ENCODE data around the gene ACACA. TPM values are rescaled to one million over a fixed set of nuclear protein-coding genes. Genes with fewer than 3 reads are reported as not detected.

ACACA gene
- total and polyA plus RNA-seq, 2 experiments from 2014 or later, result 59.6 to 164 TPM

- no peaks in the 10 kb centered on the region for H3K9me2 ChIP-seq (ENCODE audit: insufficient read depth)
- Mint-ChIP-seq H3K27ac (no peak overlapping the region), H3K4me3 (no peak overlapping the region), H3K27me3 (ENCODE audit: insufficient read depth, low read depth, poor library complexity) (no peaks in the 10 kb centered on the region), H3K36me3 (ENCODE audit: low read depth) (peaks cover 66% of the 10 kb centered on the region), H3K9me3 (no peaks in the 10 kb centered on the region), H3K4me1 (no peaks in the 10 kb centered on the region)
- no peaks in the 10 kb centered on the region for H3K27me3 ChIP-seq (ENCODE audit: insufficient read depth)
- H3F3A ChIP-seq (replicated peaks; ENCODE audit: low read depth), result no peaks in the 10 kb centered on the region; the same call in 1 of the 2 replicates
- ATAC-seq (no peak), DNase-seq (ENCODE audit: low spot score) (no peak)
- peaks cover 2% of the 10 kb centered on the region for H4K20me1 ChIP-seq (replicated peaks; ENCODE audit: insufficient read depth)
- TF ChIP-seq STAT1 (IDR thresholded peaks at IDR 0.05; ENCODE audit: unreplicated experiment) (no peak), ZNF114 (CRISPR knock-in tag; IDR thresholded peaks at IDR 0.05) (no peak), REST (IDR thresholded peaks at IDR 0.05; ENCODE audit: unreplicated experiment) (no peak), JUNB (IDR thresholded peaks at IDR 0.05; ENCODE audit: unreplicated experiment) (no peak), EZH2 (IDR thresholded peaks at IDR 0.05; ENCODE audit: low read depth, unreplicated experiment) (no peak), EZH2phosphoT487 (IDR thresholded peaks at IDR 0.05; ENCODE audit: unreplicated experiment) (no peak), CREB1 (CRISPR knock-in tag; IDR thresholded peaks at IDR 0.05; ENCODE audit: low read depth) (no peak), ZNF331 (CRISPR knock-in tag; IDR thresholded peaks at IDR 0.05; ENCODE audit: low read depth) (no peak), ETS1 (IDR thresholded peaks at IDR 0.05) (no peak), CTCF (conservative IDR thresholded peaks at IDR 0.05; ENCODE audit: low read depth in 2 of 2) (no peak), POLR2AphosphoS5 (IDR thresholded peaks at IDR 0.05; ENCODE audit: low read depth) (no peak), NANOG (IDR thresholded peaks at IDR 0.05; ENCODE audit: borderline replicate concordance) (no peak), ZNF462 (CRISPR knock-in tag; IDR thresholded peaks at IDR 0.05) (no peak)
- no peak overlapping the region for H3K4me2 ChIP-seq
- peaks cover 71% of the 10 kb centered on the region for H3K36me3 ChIP-seq (ENCODE audit: insufficient read depth)
- no peak overlapping the region for H2AFZ ChIP-seq
- H3K4me3 ChIP-seq, result no peak overlapping the region
- no peaks in the 10 kb centered on the region for H3K4me1 ChIP-seq (ENCODE audit: insufficient read depth)
- no peak overlapping the region; the same call in 1 of the 2 replicates for H3K27ac ChIP-seq (ENCODE audit: low read depth)
- H3K79me2 ChIP-seq (replicated peaks; ENCODE audit: insufficient read depth), result no peaks in the 10 kb centered on the region
Observed at GRCh38 chr17:37246085-37246484, 160.6 kb downstream of the ACACA start.

Measured in GM23338 (cell line).